HepG2 (cell line): ENCODE data around the gene NAB1. TPM values are rescaled to one million over a fixed set of nuclear protein-coding genes. Genes with fewer than 3 reads are reported as not detected.
A peak's percentile ranks its signal among the peaks of the same experiment; 100 is the strongest.

ENCODE experiments used
- MAFF ChIP-seq: IDR thresholded peaks from 2 replicates; pipeline ENCODE4 v1.6.1; 2011; ENCODE audit warnings: low read depth, low read length, improper control_type of control experiment
- NR2F1 ChIP-seq, 2 experiments: fragments of 450-650 bp in 1 of 2; formaldehyde crosslinking in 1 of 2; IDR thresholded peaks; 2 replicates each; pipeline versions ENCODE4 v1.5.0 to v1.6.1; 2016 to 2020; ENCODE audit warnings: mild to moderate bottlenecking in 1 of 2, missing compliant biosample characterization in 1 of 2, missing genetic modification reagents in 1 of 2, moderate library complexity in 1 of 2
- SAP130 ChIP-seq: IDR thresholded peaks from 2 replicates; pipeline ENCODE4 v1.6.1; 2016; ENCODE audit warnings: low read depth
- THAP11 ChIP-seq: IDR thresholded peaks from 2 replicates; pipeline ENCODE4 v1.6.1; 2016; ENCODE audit warnings: missing biosample characterization, missing genetic modification reagents
- ZNF318 ChIP-seq: sonication (generic); formaldehyde crosslinking; IDR thresholded peaks from 2 replicates; pipeline ENCODE4 v1.4.0; 2020; ENCODE audit warnings: mild to moderate bottlenecking, missing genetic modification reagents
- polyA plus RNA-seq, 8 experiments: library from polyadenylated mRNA; depleted of rRNA in 3 of 8; stranded (reverse) in 7 of 8; unstranded in 1 of 8; fragments of >200 nt; fragmentation: Illumina TruSeq in 4 of 8; extraction: Trizol in 4 of 8; gene quantifications; 2 replicates each; pipeline versions ENCODE4 v1.2.1 to v1.2.3, GENCODE V29; 2011 to 2016; ENCODE audit warnings: low read depth in 4 of 8, missing spikeins in 1 of 8, mixed read lengths in 1 of 8; ENCODE audit not compliant: insufficient read depth in 1 of 8
- total RNA-seq, 5 experiments: library from RNA; depleted of rRNA; stranded (reverse); fragments of >200 nt; fragmentation: Illumina TruSeq; extraction: Trizol; gene quantifications; 2 replicates each; pipeline ENCODE4 v1.2.3, GENCODE V29; 2016; ENCODE audit warnings: low read depth in 1 of 5
- TF ChIP-seq, protein P1 (sequence below): sonication (generic); formaldehyde crosslinking; conservative IDR thresholded peaks from 2 replicates; pipeline ENCODE4 v1.8.0; 2022; ENCODE audit warnings: mild to moderate bottlenecking, moderate library complexity, missing genetic modification reagents
- TF ChIP-seq, protein P2 (sequence below): sonication (generic); formaldehyde crosslinking; IDR thresholded peaks from 2 replicates; pipeline ENCODE4 v1.4.0; 2020; ENCODE audit warnings: missing genetic modification reagents
- TF ChIP-seq, protein P3 (sequence below): sonication (generic); formaldehyde crosslinking; IDR thresholded peaks from 2 replicates; pipeline ENCODE4 v1.4.0; 2020; ENCODE audit warnings: missing genetic modification reagents, mild to moderate bottlenecking, borderline replicate concordance
- TF ChIP-seq, protein P4 (sequence below): IDR thresholded peaks from 2 replicates; pipeline ENCODE4 v1.6.1; 2012; ENCODE audit warnings: low read length, improper control_type of control experiment

Gene NAB1
- total and polyA plus RNA-seq, 2 of the 13 experiments (the other 11 are each of a cell fraction or from before 2014, with no cell fraction given), result 24.5 to 46.0 TPM

DNA sequence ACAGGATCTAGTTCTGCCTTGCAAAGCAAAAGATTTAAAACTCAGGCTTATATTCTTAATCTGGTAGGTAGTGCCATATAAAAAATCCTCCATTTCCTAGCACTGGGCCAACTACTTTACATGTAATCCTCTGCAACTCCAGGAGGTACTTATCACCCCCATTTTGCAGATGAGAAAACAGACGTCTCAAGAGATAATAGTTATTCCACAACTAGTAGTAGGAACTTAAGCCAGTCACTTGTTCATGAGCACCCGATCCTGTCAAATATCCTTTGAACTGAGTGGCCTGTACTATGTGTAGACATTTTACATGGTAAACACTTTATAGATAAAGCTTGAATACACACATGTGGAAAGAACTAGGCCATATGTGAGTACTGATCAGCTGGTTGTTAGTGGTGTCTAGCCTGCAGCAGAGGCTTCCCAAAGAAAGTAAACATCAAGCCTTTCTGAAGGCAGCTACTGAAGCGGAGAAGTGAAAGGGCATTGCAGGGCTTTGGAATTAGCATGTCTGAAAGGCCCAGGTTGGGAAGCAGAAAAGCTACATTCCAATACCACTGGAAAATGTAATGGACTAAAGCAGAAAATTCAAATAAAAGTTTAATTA lies 48.0 kb downstream of the NAB1 start (continued):
- TF ChIP-seq ZNF318 (CRISPR knock-in tag) (no peak), NR2F1 (CRISPR knock-in tag; IDR thresholded peaks at IDR 0.05) (no peak), THAP11 (no peak), SAP130 (CRISPR knock-in tag) (peak; percentile 59), MAFF (no peak)
- TF ChIP-seq, protein P1, sequence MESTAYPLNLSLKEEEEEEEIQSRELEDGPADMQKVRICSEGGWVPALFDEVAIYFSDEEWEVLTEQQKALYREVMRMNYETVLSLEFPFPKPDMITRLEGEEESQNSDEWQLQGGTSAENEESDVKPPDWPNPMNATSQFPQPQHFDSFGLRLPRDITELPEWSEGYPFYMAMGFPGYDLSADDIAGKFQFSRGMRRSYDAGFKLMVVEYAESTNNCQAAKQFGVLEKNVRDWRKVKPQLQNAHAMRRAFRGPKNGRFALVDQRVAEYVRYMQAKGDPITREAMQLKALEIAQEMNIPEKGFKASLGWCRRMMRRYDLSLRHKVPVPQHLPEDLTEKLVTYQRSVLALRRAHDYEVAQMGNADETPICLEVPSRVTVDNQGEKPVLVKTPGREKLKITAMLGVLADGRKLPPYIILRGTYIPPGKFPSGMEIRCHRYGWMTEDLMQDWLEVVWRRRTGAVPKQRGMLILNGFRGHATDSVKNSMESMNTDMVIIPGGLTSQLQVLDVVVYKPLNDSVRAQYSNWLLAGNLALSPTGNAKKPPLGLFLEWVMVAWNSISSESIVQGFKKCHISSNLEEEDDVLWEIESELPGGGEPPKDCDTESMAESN (CRISPR knock-in tag), result no peak
- TF ChIP-seq, protein P2, sequence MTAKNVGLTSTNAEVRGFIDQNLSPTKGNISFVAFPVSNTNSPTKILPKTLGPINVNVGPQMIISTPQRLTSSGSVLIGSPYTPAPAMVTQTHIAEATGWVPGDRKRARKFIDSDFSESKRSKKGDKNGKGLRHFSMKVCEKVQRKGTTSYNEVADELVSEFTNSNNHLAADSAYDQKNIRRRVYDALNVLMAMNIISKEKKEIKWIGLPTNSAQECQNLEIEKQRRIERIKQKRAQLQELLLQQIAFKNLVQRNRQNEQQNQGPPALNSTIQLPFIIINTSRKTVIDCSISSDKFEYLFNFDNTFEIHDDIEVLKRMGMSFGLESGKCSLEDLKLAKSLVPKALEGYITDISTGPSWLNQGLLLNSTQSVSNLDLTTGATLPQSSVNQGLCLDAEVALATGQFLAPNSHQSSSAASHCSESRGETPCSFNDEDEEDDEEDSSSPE (CRISPR knock-in tag), result no peak
- TF ChIP-seq, protein P3, sequence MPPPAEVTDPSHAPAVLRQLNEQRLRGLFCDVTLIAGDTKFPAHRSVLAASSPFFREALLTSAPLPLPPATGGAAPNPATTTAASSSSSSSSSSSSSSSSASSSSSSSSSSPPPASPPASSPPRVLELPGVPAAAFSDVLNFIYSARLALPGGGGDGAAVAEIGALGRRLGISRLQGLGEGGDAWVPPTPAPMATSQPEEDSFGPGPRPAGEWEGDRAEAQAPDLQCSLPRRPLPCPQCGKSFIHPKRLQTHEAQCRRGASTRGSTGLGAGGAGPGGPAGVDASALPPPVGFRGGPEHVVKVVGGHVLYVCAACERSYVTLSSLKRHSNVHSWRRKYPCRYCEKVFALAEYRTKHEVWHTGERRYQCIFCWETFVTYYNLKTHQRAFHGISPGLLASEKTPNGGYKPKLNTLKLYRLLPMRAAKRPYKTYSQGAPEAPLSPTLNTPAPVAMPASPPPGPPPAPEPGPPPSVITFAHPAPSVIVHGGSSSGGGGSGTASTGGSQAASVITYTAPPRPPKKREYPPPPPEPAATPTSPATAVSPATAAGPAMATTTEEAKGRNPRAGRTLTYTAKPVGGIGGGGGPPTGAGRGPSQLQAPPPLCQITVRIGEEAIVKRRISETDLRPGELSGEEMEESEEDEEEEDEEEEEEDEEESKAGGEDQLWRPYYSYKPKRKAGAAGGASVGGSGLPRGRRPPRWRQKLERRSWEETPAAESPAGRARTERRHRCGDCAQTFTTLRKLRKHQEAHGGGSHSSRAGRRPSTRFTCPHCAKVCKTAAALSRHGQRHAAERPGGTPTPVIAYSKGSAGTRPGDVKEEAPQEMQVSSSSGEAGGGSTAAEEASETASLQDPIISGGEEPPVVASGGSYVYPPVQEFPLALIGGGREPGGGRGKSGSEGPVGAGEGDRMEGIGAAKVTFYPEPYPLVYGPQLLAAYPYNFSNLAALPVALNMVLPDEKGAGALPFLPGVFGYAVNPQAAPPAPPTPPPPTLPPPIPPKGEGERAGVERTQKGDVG (CRISPR knock-in tag), result no peak
- TF ChIP-seq, protein P4, sequence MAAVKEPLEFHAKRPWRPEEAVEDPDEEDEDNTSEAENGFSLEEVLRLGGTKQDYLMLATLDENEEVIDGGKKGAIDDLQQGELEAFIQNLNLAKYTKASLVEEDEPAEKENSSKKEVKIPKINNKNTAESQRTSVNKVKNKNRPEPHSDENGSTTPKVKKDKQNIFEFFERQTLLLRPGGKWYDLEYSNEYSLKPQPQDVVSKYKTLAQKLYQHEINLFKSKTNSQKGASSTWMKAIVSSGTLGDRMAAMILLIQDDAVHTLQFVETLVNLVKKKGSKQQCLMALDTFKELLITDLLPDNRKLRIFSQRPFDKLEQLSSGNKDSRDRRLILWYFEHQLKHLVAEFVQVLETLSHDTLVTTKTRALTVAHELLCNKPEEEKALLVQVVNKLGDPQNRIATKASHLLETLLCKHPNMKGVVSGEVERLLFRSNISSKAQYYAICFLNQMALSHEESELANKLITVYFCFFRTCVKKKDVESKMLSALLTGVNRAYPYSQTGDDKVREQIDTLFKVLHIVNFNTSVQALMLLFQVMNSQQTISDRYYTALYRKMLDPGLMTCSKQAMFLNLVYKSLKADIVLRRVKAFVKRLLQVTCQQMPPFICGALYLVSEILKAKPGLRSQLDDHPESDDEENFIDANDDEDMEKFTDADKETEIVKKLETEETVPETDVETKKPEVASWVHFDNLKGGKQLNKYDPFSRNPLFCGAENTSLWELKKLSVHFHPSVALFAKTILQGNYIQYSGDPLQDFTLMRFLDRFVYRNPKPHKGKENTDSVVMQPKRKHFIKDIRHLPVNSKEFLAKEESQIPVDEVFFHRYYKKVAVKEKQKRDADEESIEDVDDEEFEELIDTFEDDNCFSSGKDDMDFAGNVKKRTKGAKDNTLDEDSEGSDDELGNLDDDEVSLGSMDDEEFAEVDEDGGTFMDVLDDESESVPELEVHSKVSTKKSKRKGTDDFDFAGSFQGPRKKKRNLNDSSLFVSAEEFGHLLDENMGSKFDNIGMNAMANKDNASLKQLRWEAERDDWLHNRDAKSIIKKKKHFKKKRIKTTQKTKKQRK, result no peak
